SK-N-SH treated with all-trans-retinoic acid at 6 μM for 48 hours (cell line): ENCODE data around the gene LRIG2.
A peak's percentile ranks its signal among the peaks of the same experiment; 100 is the strongest.

ENCODE experiments used
- ATAC-seq: fragments of 200-7000 bp; cut with Tn5 transposase; 3 replicates; pipeline ENCODE4 v1.9.1; 2020; ENCODE audit warnings: mild to moderate bottlenecking, moderate library complexity
- ARNTL ChIP-seq: fragments of 450-650 bp; formaldehyde crosslinking; IDR thresholded peaks from 2 replicates; pipeline ENCODE4 v1.5.0; 2020; ENCODE audit warnings: low read depth, mild to moderate bottlenecking, moderate library complexity, borderline replicate concordance
- BACH2 ChIP-seq: fragments of 250-450 bp; sonication (Bioruptor Pico); IDR thresholded peaks from 2 replicates; pipeline ENCODE4 v1.9.0; 2021; ENCODE audit warnings: mild to moderate bottlenecking, borderline replicate concordance
- CSDC2 ChIP-seq: fragments of 250-450 bp; sonication (Bioruptor Pico); IDR thresholded peaks from 2 replicates; pipeline ENCODE4 v1.5.0; 2020; ENCODE audit warnings: mild to moderate bottlenecking, moderate library complexity
- CSRNP3 ChIP-seq: fragments of 250-450 bp; sonication (Bioruptor Pico); IDR thresholded peaks from 2 replicates; pipeline ENCODE4 v1.5.1; 2021; ENCODE audit warnings: mild to moderate bottlenecking, moderate library complexity
- ESRRG ChIP-seq: fragments of 250-450 bp; sonication (Bioruptor Pico); IDR thresholded peaks from 2 replicates; pipeline ENCODE4 v1.6.1; 2021; ENCODE audit warnings: mild to moderate bottlenecking
- GLIS3 ChIP-seq: fragments of 250-450 bp; sonication (Bioruptor Pico); IDR thresholded peaks from 2 replicates; pipeline ENCODE4 v1.5.0; 2020; ENCODE audit warnings: mild to moderate bottlenecking, moderate library complexity
- ISL1 ChIP-seq: fragments of 250-450 bp; sonication (Bioruptor Pico); IDR thresholded peaks from 2 replicates; pipeline ENCODE4 v2.1.2; 2022; ENCODE audit warnings: mild to moderate bottlenecking, moderate library complexity
- OSR1 ChIP-seq: fragments of 250-450 bp; sonication (Bioruptor Pico); IDR thresholded peaks from 2 replicates; pipeline ENCODE4 v1.8.0; 2022; ENCODE audit warnings: moderate library complexity, mild to moderate bottlenecking, inconsistent platforms
- POU6F1 ChIP-seq: fragments of 250-450 bp; sonication (Bioruptor Pico); IDR thresholded peaks from 2 replicates; pipeline ENCODE4 v1.8.0; 2021; ENCODE audit warnings: low read depth, mild to moderate bottlenecking, moderate library complexity, borderline replicate concordance
- PPARA ChIP-seq: fragments of 250-450 bp; sonication (Bioruptor Pico); IDR thresholded peaks from 2 replicates; pipeline ENCODE4 v1.5.0; 2020; ENCODE audit warnings: mild to moderate bottlenecking, borderline replicate concordance
- RARB ChIP-seq: fragments of 250-450 bp; sonication (Bioruptor Pico); IDR thresholded peaks from 2 replicates; pipeline ENCODE4 v1.8.0; 2021; ENCODE audit warnings: mild to moderate bottlenecking, moderate library complexity
- SNAI2 ChIP-seq: fragments of 250-450 bp; sonication (Bioruptor Pico); IDR thresholded peaks from 2 replicates; pipeline ENCODE4 v1.5.0; 2020; ENCODE audit warnings: mild to moderate bottlenecking, moderate library complexity
- TCF4 ChIP-seq: fragments of 250-450 bp; sonication (Bioruptor Pico); IDR thresholded peaks from 2 replicates; pipeline ENCODE4 v1.8.0; 2021; ENCODE audit warnings: mild to moderate bottlenecking, moderate library complexity, borderline replicate concordance
- TOX ChIP-seq: fragments of 250-450 bp; sonication (Bioruptor Pico); IDR thresholded peaks from 2 replicates; pipeline ENCODE4 v1.8.0; 2021; ENCODE audit warnings: mild to moderate bottlenecking, moderate library complexity, borderline replicate concordance
- ZC3H10 ChIP-seq: fragments of 250-450 bp; sonication (Bioruptor Pico); IDR thresholded peaks from 2 replicates; pipeline ENCODE4 v1.5.1; 2021; ENCODE audit warnings: mild to moderate bottlenecking, moderate library complexity
- ZFP3 ChIP-seq: fragments of 250-450 bp; sonication (Bioruptor Pico); IDR thresholded peaks from 2 replicates; pipeline ENCODE4 v1.5.0; 2020; ENCODE audit warnings: mild to moderate bottlenecking, moderate library complexity
- ZFP30 ChIP-seq: fragments of 450-650 bp; formaldehyde crosslinking; IDR thresholded peaks from 2 replicates; pipeline ENCODE4 v1.5.0; 2022; ENCODE audit warnings: mild to moderate bottlenecking, moderate library complexity
- ZNF565 ChIP-seq: fragments of 450-650 bp; formaldehyde crosslinking; conservative IDR thresholded peaks from 2 replicates; pipeline ENCODE4 v1.5.0; 2020; ENCODE audit warnings: low read depth, mild to moderate bottlenecking, moderate library complexity
- ZNF70 ChIP-seq: fragments of 450-650 bp; formaldehyde crosslinking; IDR thresholded peaks from 2 replicates; pipeline ENCODE4 v1.5.0; 2020; ENCODE audit warnings: mild to moderate bottlenecking, moderate library complexity
- ZNF8 ChIP-seq: fragments of 450-650 bp; formaldehyde crosslinking; IDR thresholded peaks from 2 replicates; pipeline ENCODE4 v1.5.0; 2020; ENCODE audit warnings: mild to moderate bottlenecking, moderate library complexity
- TF ChIP-seq, protein P1 (sequence below): fragments of 250-450 bp; sonication (Bioruptor Pico); IDR thresholded peaks from 2 replicates; pipeline ENCODE4 v1.8.0; 2020; ENCODE audit warnings: mild to moderate bottlenecking, moderate library complexity, borderline replicate concordance
- TF ChIP-seq, protein P2 (sequence below): fragments of 250-450 bp; sonication (Bioruptor Pico); IDR thresholded peaks from 2 replicates; pipeline ENCODE4 v1.5.1; 2020; ENCODE audit warnings: low read depth, mild to moderate bottlenecking, moderate library complexity
- TF ChIP-seq, protein P3 (sequence below): fragments of 250-450 bp; sonication (Bioruptor Pico); IDR thresholded peaks from 2 replicates; pipeline ENCODE4 v1.5.0; 2020; ENCODE audit warnings: mild to moderate bottlenecking, moderate library complexity

Gene LRIG2

DNA sequence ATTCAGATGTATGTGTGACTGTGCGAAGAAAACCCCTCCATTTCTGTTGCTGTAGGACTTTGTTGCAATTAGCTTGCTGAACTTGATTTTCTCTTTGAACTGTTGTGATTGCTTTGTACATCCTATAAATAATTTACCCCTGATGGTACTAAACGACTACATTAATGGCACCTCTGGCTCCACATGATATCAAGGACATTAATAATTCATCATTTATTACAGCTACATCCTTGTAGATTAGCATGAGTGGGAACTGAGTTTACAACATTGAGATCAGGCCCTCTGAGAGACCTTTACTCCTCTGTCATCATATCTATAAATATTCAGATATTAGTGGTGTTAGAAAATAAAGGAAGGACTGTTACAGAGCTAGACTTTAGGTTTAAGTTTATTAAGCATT is 13.5 kb downstream of the LRIG2 start:
- ATAC-seq = no peak

GRCh38 chr1:113088972-113089371 is 16.0 kb downstream of the LRIG2 start:
- no peak for TF ChIP-seq GLIS3
- no peak for TF ChIP-seq RARB (CRISPR knock-in tag)
- no peak for TF ChIP-seq PPARA
- TF ChIP-seq SNAI2 (CRISPR knock-in tag) = no peak
- TF ChIP-seq ZFP3 (CRISPR knock-in tag) = no peak
- TF ChIP-seq, all 23 proteins: peak for 0
- peak; percentile 47; the same call in 1 of the 3 replicates for ATAC-seq

More for the DNA sequence above, 13.5 kb downstream of the LRIG2 start:
- TF ChIP-seq ZFP30 (CRISPR knock-in tag) = no peak
- no peak for TF ChIP-seq ZNF565 (CRISPR knock-in tag)
- TF ChIP-seq POU6F1 = no peak
- TF ChIP-seq ISL1 = no peak
- TF ChIP-seq PPARA = no peak
- TF ChIP-seq TCF4 = no peak
- no peak for TF ChIP-seq RARB (CRISPR knock-in tag)
- no peak for TF ChIP-seq SNAI2 (CRISPR knock-in tag)

DNA sequence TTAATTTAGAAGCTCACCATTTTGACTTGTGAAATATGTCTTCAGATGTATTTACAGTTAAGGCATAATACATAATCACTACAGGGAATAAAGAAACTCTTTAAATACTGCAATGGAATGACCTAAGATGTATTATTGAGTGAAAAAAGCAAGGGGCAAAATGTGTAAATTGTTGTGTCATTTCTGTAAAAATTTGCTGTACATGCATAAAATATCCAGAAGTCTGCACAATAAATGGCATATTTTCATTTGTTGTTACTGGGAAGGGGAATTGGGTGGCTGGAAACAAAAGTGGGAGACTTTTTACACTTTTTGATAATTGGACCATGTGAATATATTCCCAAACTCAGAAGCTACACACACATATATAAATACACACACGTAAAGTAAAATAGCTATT is 17.1 kb downstream of the LRIG2 start:
- TF ChIP-seq CSDC2 (CRISPR knock-in tag) (no peak), ZNF8 (no peak), ISL1 (no peak), ZNF70 (CRISPR knock-in tag) (no peak), TOX (CRISPR knock-in tag) (no peak), BACH2 (CRISPR knock-in tag) (no peak), ARNTL (CRISPR knock-in tag) (no peak), OSR1 (no peak), ZFP3 (CRISPR knock-in tag) (no peak), GLIS3 (no peak), RARB (CRISPR knock-in tag) (no peak), ZNF565 (CRISPR knock-in tag) (no peak), ESRRG (CRISPR knock-in tag) (no peak), SNAI2 (CRISPR knock-in tag) (no peak)
- TF ChIP-seq, protein P1, sequence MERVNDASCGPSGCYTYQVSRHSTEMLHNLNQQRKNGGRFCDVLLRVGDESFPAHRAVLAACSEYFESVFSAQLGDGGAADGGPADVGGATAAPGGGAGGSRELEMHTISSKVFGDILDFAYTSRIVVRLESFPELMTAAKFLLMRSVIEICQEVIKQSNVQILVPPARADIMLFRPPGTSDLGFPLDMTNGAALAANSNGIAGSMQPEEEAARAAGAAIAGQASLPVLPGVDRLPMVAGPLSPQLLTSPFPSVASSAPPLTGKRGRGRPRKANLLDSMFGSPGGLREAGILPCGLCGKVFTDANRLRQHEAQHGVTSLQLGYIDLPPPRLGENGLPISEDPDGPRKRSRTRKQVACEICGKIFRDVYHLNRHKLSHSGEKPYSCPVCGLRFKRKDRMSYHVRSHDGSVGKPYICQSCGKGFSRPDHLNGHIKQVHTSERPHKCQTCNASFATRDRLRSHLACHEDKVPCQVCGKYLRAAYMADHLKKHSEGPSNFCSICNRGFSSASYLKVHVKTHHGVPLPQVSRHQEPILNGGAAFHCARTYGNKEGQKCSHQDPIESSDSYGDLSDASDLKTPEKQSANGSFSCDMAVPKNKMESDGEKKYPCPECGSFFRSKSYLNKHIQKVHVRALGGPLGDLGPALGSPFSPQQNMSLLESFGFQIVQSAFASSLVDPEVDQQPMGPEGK (CRISPR knock-in tag) = no peak
- TF ChIP-seq, protein P2, sequence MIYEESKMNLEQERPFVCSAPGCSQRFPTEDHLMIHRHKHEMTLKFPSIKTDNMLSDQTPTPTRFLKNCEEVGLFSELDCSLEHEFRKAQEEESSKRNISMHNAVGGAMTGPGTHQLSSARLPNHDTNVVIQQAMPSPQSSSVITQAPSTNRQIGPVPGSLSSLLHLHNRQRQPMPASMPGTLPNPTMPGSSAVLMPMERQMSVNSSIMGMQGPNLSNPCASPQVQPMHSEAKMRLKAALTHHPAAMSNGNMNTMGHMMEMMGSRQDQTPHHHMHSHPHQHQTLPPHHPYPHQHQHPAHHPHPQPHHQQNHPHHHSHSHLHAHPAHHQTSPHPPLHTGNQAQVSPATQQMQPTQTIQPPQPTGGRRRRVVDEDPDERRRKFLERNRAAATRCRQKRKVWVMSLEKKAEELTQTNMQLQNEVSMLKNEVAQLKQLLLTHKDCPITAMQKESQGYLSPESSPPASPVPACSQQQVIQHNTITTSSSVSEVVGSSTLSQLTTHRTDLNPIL (CRISPR knock-in tag) = no peak
- no peak for ATAC-seq

- ATAC-seq = no peak
- TF ChIP-seq ARNTL (CRISPR knock-in tag) (no peak), BACH2 (CRISPR knock-in tag) (no peak), CSRNP3 (CRISPR knock-in tag) (no peak), ZNF70 (CRISPR knock-in tag) (no peak), ZNF565 (CRISPR knock-in tag) (no peak), OSR1 (no peak), ZFP3 (CRISPR knock-in tag) (no peak), GLIS3 (no peak), ZC3H10 (CRISPR knock-in tag) (no peak), TOX (CRISPR knock-in tag) (no peak)
- TF ChIP-seq, protein P3, sequence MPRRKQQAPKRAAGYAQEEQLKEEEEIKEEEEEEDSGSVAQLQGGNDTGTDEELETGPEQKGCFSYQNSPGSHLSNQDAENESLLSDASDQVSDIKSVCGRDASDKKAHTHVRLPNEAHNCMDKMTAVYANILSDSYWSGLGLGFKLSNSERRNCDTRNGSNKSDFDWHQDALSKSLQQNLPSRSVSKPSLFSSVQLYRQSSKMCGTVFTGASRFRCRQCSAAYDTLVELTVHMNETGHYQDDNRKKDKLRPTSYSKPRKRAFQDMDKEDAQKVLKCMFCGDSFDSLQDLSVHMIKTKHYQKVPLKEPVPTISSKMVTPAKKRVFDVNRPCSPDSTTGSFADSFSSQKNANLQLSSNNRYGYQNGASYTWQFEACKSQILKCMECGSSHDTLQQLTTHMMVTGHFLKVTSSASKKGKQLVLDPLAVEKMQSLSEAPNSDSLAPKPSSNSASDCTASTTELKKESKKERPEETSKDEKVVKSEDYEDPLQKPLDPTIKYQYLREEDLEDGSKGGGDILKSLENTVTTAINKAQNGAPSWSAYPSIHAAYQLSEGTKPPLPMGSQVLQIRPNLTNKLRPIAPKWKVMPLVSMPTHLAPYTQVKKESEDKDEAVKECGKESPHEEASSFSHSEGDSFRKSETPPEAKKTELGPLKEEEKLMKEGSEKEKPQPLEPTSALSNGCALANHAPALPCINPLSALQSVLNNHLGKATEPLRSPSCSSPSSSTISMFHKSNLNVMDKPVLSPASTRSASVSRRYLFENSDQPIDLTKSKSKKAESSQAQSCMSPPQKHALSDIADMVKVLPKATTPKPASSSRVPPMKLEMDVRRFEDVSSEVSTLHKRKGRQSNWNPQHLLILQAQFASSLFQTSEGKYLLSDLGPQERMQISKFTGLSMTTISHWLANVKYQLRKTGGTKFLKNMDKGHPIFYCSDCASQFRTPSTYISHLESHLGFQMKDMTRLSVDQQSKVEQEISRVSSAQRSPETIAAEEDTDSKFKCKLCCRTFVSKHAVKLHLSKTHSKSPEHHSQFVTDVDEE (CRISPR knock-in tag) = no peak
Measured at GRCh38 chr1:113091988-113092594, 19.1 kb downstream of the LRIG2 start.
